ENCODE measurements around the gene TMEM255A. TPM values are rescaled to one million over a fixed set of nuclear protein-coding genes. Genes with fewer than 3 reads are reported as not detected.

TMEM255A gene
- total RNA-seq, 2 experiments from 2014 or later: not detected

- Mint-ChIP-seq H3K4me1 (ENCODE audit: low read depth) (peaks cover 6% of the 10 kb centered on the region), H3K27ac (no peak overlapping the region), H3K9me3 (no peaks in the 10 kb centered on the region), H3K27me3 (no peaks in the 10 kb centered on the region), H3K4me3 (no peak overlapping the region), H3K36me3 (no peaks in the 10 kb centered on the region)
- ChIA-PET CTCF (interaction anchor here (0.5 to 2.3 kb wide), 17 partner anchors 9 to 270 kb away, joined by 3 to 15 read pairs (median 4); partner anchors contain the start of gene ZBTB33), POLR2A (interaction anchor here (0.5 kb wide), 1 partner anchor 87 kb away, joined by 3 read pairs; no protein-coding TSS in a partner anchor)
- intact Hi-C loops (cut with micrococcal nuclease): no loop called here
- peak; percentile 60 for DNase-seq
Observed at GRCh38 chrX:120213438-120214265, 97.6 kb downstream of the TMEM255A start.

Other genes with a start within 250 kb of the TMEM255A start
- gene RHOXF2B, start 233.8 kb downstream of the TMEM255A start, total RNA-seq: not detected
- gene RHOXF1, start 195.5 kb downstream of the TMEM255A start, total RNA-seq: not detected
- not detected for gene RHOXF2, start 152.8 kb downstream of the TMEM255A start, total RNA-seq
- 10 to 100 TPM; 13.6 to 14.0 TPM for gene ZBTB33, start 60.6 kb downstream of the TMEM255A start, total RNA-seq
- not detected for gene ATP1B4, start 50.6 kb upstream of the TMEM255A start, total RNA-seq
- 10 to 100 TPM; 38.5 to 38.7 TPM for gene LAMP2, start 157.8 kb upstream of the TMEM255A start, total RNA-seq
- gene CUL4B, start 249.5 kb upstream of the TMEM255A start, total RNA-seq: 10 to 100 TPM; 39.4 to 40.2 TPM